ENCODE results near the gene ATN1.
A peak's percentile ranks its signal among the peaks of the same experiment; 100 is the strongest.

ATN1 gene

GRCh38 chr12:6980075-6980474, 52.3 kb downstream of the ATN1 start:
- DNase-seq = no peak

GRCh38 chr12:6980740-6981139, 53.0 kb downstream of the ATN1 start:
- DNase-seq = no peak

GRCh38 chr12:6981152-6982052, 53.6 kb downstream of the ATN1 start:
- no peak for DNase-seq

- no peak for DNase-seq
These were observed 54.8 kb downstream of the ATN1 start for GRCh38 chr12:6982532-6982931.

GRCh38 chr12:6987956-6988553, 60.3 kb downstream of the ATN1 start:
- peak; percentile 48 for DNase-seq

Data from femur (tissue), 1 donor.